Gastrocnemius medialis (tissue), 4 donors: ENCODE data around the gene APELA. TPM values are rescaled to one million over a fixed set of nuclear protein-coding genes. Genes with fewer than 3 reads are reported as not detected.

Experiments used
- ATAC-seq, 2 donors: fragments of 150-250 bp; one replicate each; pipeline ENCODE4 v1.9.1; 2016
- DNase-seq, 2 donors: peaks; one replicate each; pipeline ENCODE4 v3.0.0-alpha.2; 2019
- H3K27ac ChIP-seq, 4 donors: fragments of 200-600 bp; sonication (generic); 1 replicate in 1 of 4; 2 replicates in 3 of 4; pipeline ENCODE4 v1.5.1; 2016 to 2018; ENCODE audit warnings: mild to moderate bottlenecking in 2 of 4, moderate library complexity in 1 of 4
- H3K27me3 ChIP-seq, 3 donors: fragments of 200-600 bp; sonication (generic) in 2 of 3; 1 replicate in 1 of 3; 2 replicates in 2 of 3; pipeline versions ENCODE4 v1.5.1 to v1.6.0; 2016 to 2019; ENCODE audit warnings: mild to moderate bottlenecking in 1 of 3, moderate library complexity in 1 of 3
- H3K36me3 ChIP-seq, 2 donors: fragments of 200-600 bp; sonication (generic) in 1 of 2; one replicate each; pipeline ENCODE4 v1.5.1; 2017 to 2018
- H3K4me1 ChIP-seq, 2 donors: fragments of 200-600 bp; sonication (generic) in 1 of 2; one replicate each; pipeline ENCODE4 v1.5.1; 2016 to 2017; ENCODE audit warnings: mild to moderate bottlenecking in 2 of 2
- H3K4me3 ChIP-seq, 4 donors: fragments of 200-600 bp; sonication (generic) in 3 of 4; 1 replicate in 1 of 4; 2 replicates in 3 of 4; pipeline ENCODE4 v1.5.1; 2016 to 2019; ENCODE audit warnings: mild to moderate bottlenecking in 2 of 4
- H3K9me3 ChIP-seq, 3 donors: fragments of 200-600 bp; sonication (generic) in 2 of 3; 1 replicate in 1 of 3; 2 replicates in 2 of 3; pipeline ENCODE4 v1.5.1; 2016 to 2019
- CTCF ChIP-seq, 5 experiments: fragments of 450-650 bp in 3 of 5; fragments of 200-600 bp in 2 of 5; sonication (generic) in 2 of 5; IDR thresholded peaks in 4 of 5; conservative IDR thresholded peaks in 1 of 5; 1 replicate in 4 of 5; 2 replicates in 1 of 5; pipeline ENCODE4 v1.5.1; 2016 to 2019; ENCODE audit warnings: antibody characterized with exemption in 5 of 5, mild to moderate bottlenecking in 3 of 5, moderate library complexity in 3 of 5
- POLR2A ChIP-seq, 2 donors: fragments of 450-650 bp; IDR thresholded peaks; one replicate each; pipeline ENCODE4 v1.6.1; 2017; ENCODE audit warnings: antibody characterized with exemption in 2 of 2, mild to moderate bottlenecking in 2 of 2, moderate library complexity in 2 of 2
- in situ Hi-C, 4 donors: fragments of 200-750 bp; cut with MboI; loops; one replicate each; pipeline versions ENCODE4 v1.15.0 to v1.8.0; 2017; ENCODE audit warnings: low sequenced_read_pairs in 4 of 4
- intact Hi-C: fragments of 100-400 bp; cut with DNase I; formaldehyde crosslinking; loops from one replicate; pipeline ENCODE4 v1.15.1; 2023; ENCODE audit warnings: low total_unique reads
- total RNA-seq, 4 donors: library from RNA; depleted of rRNA; stranded (reverse); fragments of >200 nt; gene quantifications; one replicate each; pipeline versions ENCODE4 v1.1.0 to v1.2.3, GENCODE V29; 2016

APELA gene
- total RNA-seq, 4 donors from 2014 or later, result not detected

- ATAC-seq, result no peak
- no peak for TF ChIP-seq POLR2A (IDR thresholded peaks at IDR 0.05)
- no peak for TF ChIP-seq CTCF (IDR thresholded peaks at IDR 0.05 in 4 of 5, conservative IDR thresholded peaks at IDR 0.05 in 1 of 5)
- no peak for DNase-seq
- no peaks in the 10 kb centered on the region for H3K36me3 ChIP-seq
- H3K27ac ChIP-seq, result no peak overlapping the region
- no peak overlapping the region for H3K4me3 ChIP-seq
- in situ Hi-C loops (no loop called here), intact Hi-C loops (no loop called here)
- no peaks in the 10 kb centered on the region for H3K9me3 ChIP-seq
- H3K4me1 ChIP-seq, result no peaks in the 10 kb centered on the region
- no peaks in the 10 kb centered on the region for H3K27me3 ChIP-seq
Observed at GRCh38 chr4:164890691-164891090, 13.7 kb downstream of the APELA start.

- DNase-seq (no peak), ATAC-seq (no peak)
- H3K4me3 ChIP-seq, result no peak overlapping the region
- in situ Hi-C loops (no loop called here), intact Hi-C loops (no loop called here)
- no peaks in the 10 kb centered on the region for H3K36me3 ChIP-seq
- no peak overlapping the region for H3K27ac ChIP-seq
- no peak for TF ChIP-seq CTCF (IDR thresholded peaks at IDR 0.05 in 4 of 5, conservative IDR thresholded peaks at IDR 0.05 in 1 of 5)
- no peak for TF ChIP-seq POLR2A (IDR thresholded peaks at IDR 0.05)
- H3K27me3 ChIP-seq, result no peaks in the 10 kb centered on the region
- H3K9me3 ChIP-seq, result no peaks in the 10 kb centered on the region
- no peaks in the 10 kb centered on the region for H3K4me1 ChIP-seq
Observed at GRCh38 chr4:164892018-164892417, 15.0 kb downstream of the APELA start.

- ATAC-seq (no peak), DNase-seq (no peak)
- intact Hi-C loops, result no loop called here
- no peaks in the 10 kb centered on the region for H3K9me3 ChIP-seq
- H3K36me3 ChIP-seq, result no peaks in the 10 kb centered on the region
- H3K4me3 ChIP-seq, result no peak overlapping the region
- no peak overlapping the region for H3K27ac ChIP-seq
- H3K4me1 ChIP-seq, result no peaks in the 10 kb centered on the region
- TF ChIP-seq CTCF (IDR thresholded peaks at IDR 0.05 in 4 of 5, conservative IDR thresholded peaks at IDR 0.05 in 1 of 5) (no peak), POLR2A (IDR thresholded peaks at IDR 0.05) (no peak)
- in situ Hi-C loops, result no loop called here
- no peaks in the 10 kb centered on the region for H3K27me3 ChIP-seq
Observed at GRCh38 chr4:164894702-164895101, 17.7 kb downstream of the APELA start.

GRCh38 chr4:164902608-164903007 is 25.6 kb downstream of the APELA start:
- in situ Hi-C loops (no loop called here), intact Hi-C loops (no loop called here)
- H3K9me3 ChIP-seq, result no peaks in the 10 kb centered on the region
- H3K4me1 ChIP-seq, result no peaks in the 10 kb centered on the region
- H3K36me3 ChIP-seq, result no peaks in the 10 kb centered on the region
- ATAC-seq (no peak), DNase-seq (no peak)
- H3K4me3 ChIP-seq, result no peak overlapping the region
- no peak for TF ChIP-seq CTCF (IDR thresholded peaks at IDR 0.05 in 4 of 5, conservative IDR thresholded peaks at IDR 0.05 in 1 of 5)
- TF ChIP-seq POLR2A (IDR thresholded peaks at IDR 0.05), result no peak
- H3K27ac ChIP-seq, result no peak overlapping the region
- H3K27me3 ChIP-seq, result no peaks in the 10 kb centered on the region

- no peak overlapping the region for H3K4me3 ChIP-seq
- H3K36me3 ChIP-seq, result no peaks in the 10 kb centered on the region
- H3K27ac ChIP-seq, result no peak overlapping the region
- no peaks in the 10 kb centered on the region for H3K9me3 ChIP-seq
- DNase-seq (no peak), ATAC-seq (no peak)
- intact Hi-C loops (no loop called here), in situ Hi-C loops (no loop called here)
- H3K27me3 ChIP-seq, result no peaks in the 10 kb centered on the region
- H3K4me1 ChIP-seq, result no peaks in the 10 kb centered on the region
- no peak for TF ChIP-seq POLR2A (IDR thresholded peaks at IDR 0.05)
- TF ChIP-seq CTCF (IDR thresholded peaks at IDR 0.05 in 4 of 5, conservative IDR thresholded peaks at IDR 0.05 in 1 of 5), result no peak
Observed at GRCh38 chr4:164904336-164904735, 27.4 kb downstream of the APELA start.
